OCI-LY3 (cell line): ENCODE results near the gene PLA2G12B.

Source experiments
- CTCF ChIP-seq: fragments of 200-600, 300-600 bp; sonication (generic); IDR thresholded peaks from 2 replicates; pipeline ENCODE4 v1.5.1; 2014; ENCODE audit warnings: antibody characterized with exemption, low read length, low read depth
- EZH2phosphoT487 ChIP-seq: fragments of 200-600 bp; shearing (Covaris generic); IDR thresholded peaks from 2 replicates; pipeline ENCODE4 v1.6.1; 2018; ENCODE audit warnings: antibody characterized with exemption, mixed run types, low read depth

- TF ChIP-seq CTCF: no peak
- TF ChIP-seq EZH2phosphoT487: no peak
These were observed 27.4 kb upstream of the PLA2G12B start for GRCh38 chr10:72981882-72982529.
